Measurements from ENCODE around the gene ASB13.

- TF ChIP-seq CTCF (IDR thresholded peaks at IDR 0.05 in 2 of 3, conservative IDR thresholded peaks at IDR 0.05 in 1 of 3; ENCODE audit: borderline replicate concordance in 1 of 3, insufficient read depth in 1 of 3, low read depth in 2 of 3, low read length in 2 of 3) (no peak), EZH2phosphoT487 (IDR thresholded peaks at IDR 0.05; ENCODE audit: borderline replicate concordance) (no peak), JUND (IDR thresholded peaks at IDR 0.05) (peak; percentile 79)
Observed at GRCh38 chr10:5595994-5596471, 70.4 kb downstream of the ASB13 start.

All from HCT116 (cell line).